Nephron progenitor cell (in vitro differentiated cells): ENCODE measurements around the gene MAN1A2.

Experiments
- DNase-seq: peaks from one replicate; pipeline ENCODE4 v3.0.0; 2021
- H3K27ac Mint-ChIP-seq: 2 replicates; pipeline ENCODE4 v1.8.0; 2021; ENCODE audit warnings: mild to moderate bottlenecking, moderate library complexity, mixed read lengths
- H3K27me3 Mint-ChIP-seq: 2 replicates; pipeline ENCODE4 v1.8.0; 2021; ENCODE audit warnings: mild to moderate bottlenecking, low read depth, mixed read lengths; ENCODE audit not compliant: poor library complexity
- H3K36me3 Mint-ChIP-seq: 2 replicates; pipeline ENCODE4 v1.8.0; 2021; ENCODE audit warnings: low read depth, mixed read lengths
- H3K4me1 Mint-ChIP-seq: 2 replicates; pipeline ENCODE4 v1.8.0; 2021; ENCODE audit warnings: mixed read lengths
- H3K4me3 Mint-ChIP-seq: 2 replicates; pipeline ENCODE4 v1.8.0; 2021; ENCODE audit warnings: mild to moderate bottlenecking, moderate library complexity, mixed read lengths
- H3K9me3 Mint-ChIP-seq: 2 replicates; pipeline ENCODE4 v1.8.0; 2021; ENCODE audit warnings: mild to moderate bottlenecking, moderate library complexity, mixed read lengths
- CTCF ChIP-seq: fragments of 200-600 bp; sonication (generic); IDR thresholded peaks from 2 replicates; pipeline ENCODE4 v1.5.0; 2021; ENCODE audit warnings: antibody characterized with exemption

The MAN1A2 gene

GRCh38 chr1:117570988-117571409 is 203.8 kb downstream of the MAN1A2 start:
- Mint-ChIP-seq H3K36me3 (no peaks in the 10 kb centered on the region), H3K4me1 (peaks cover 21% of the 10 kb centered on the region), H3K4me3 (no peak overlapping the region), H3K9me3 (no peaks in the 10 kb centered on the region), H3K27me3 (peaks cover 5% of the 10 kb centered on the region), H3K27ac (no peak overlapping the region)
- TF ChIP-seq CTCF, result no peak
- no peak for DNase-seq

- no peak for DNase-seq
- TF ChIP-seq CTCF, result no peak
- H3K27ac Mint-ChIP-seq, result peak overlapping the region; percentile 44
- no peaks in the 10 kb centered on the region for H3K36me3 Mint-ChIP-seq
- H3K4me3 Mint-ChIP-seq, result no peak overlapping the region
- H3K9me3 Mint-ChIP-seq, result no peaks in the 10 kb centered on the region
- H3K27me3 Mint-ChIP-seq, result peaks cover 6% of the 10 kb centered on the region
- H3K4me1 Mint-ChIP-seq, result peaks cover 21% of the 10 kb centered on the region
Observed at GRCh38 chr1:117571496-117571895, 204.2 kb downstream of the MAN1A2 start.

- H3K4me1 Mint-ChIP-seq, result peaks cover 21% of the 10 kb centered on the region
- no peak overlapping the region for H3K27ac Mint-ChIP-seq
- no peaks in the 10 kb centered on the region for H3K9me3 Mint-ChIP-seq
- DNase-seq, result no peak
- TF ChIP-seq CTCF, result no peak
- H3K27me3 Mint-ChIP-seq, result peaks cover 6% of the 10 kb centered on the region
- H3K4me3 Mint-ChIP-seq, result no peak overlapping the region
- H3K36me3 Mint-ChIP-seq, result no peaks in the 10 kb centered on the region
Observed at GRCh38 chr1:117572546-117572945, 205.3 kb downstream of the MAN1A2 start.

- H3K9me3 Mint-ChIP-seq, result no peaks in the 10 kb centered on the region
- TF ChIP-seq CTCF, result no peak
- peaks cover 26% of the 10 kb centered on the region for H3K4me1 Mint-ChIP-seq
- DNase-seq, result no peak
- no peak overlapping the region for H3K27ac Mint-ChIP-seq
- peaks cover 6% of the 10 kb centered on the region for H3K27me3 Mint-ChIP-seq
- H3K4me3 Mint-ChIP-seq, result no peak overlapping the region
- H3K36me3 Mint-ChIP-seq, result no peaks in the 10 kb centered on the region
Observed at GRCh38 chr1:117573386-117574023, 206.3 kb downstream of the MAN1A2 start.

GRCh38 chr1:117574161-117574835 is 207.0 kb downstream of the MAN1A2 start:
- no peak overlapping the region for H3K27ac Mint-ChIP-seq

More at GRCh38 chr1:117574161-117574835, 207.0 kb downstream of the MAN1A2 start:
- DNase-seq, result no peak
- Mint-ChIP-seq H3K36me3 (no peaks in the 10 kb centered on the region), H3K9me3 (no peaks in the 10 kb centered on the region), H3K4me1 (peaks cover 26% of the 10 kb centered on the region), H3K27me3 (peaks cover 6% of the 10 kb centered on the region), H3K4me3 (no peak overlapping the region)
- TF ChIP-seq CTCF, result no peak
